ENCODE measurements around the gene ADAMTS10. TPM values are rescaled to one million over a fixed set of nuclear protein-coding genes. Genes with fewer than 3 reads are reported as not detected.

The ADAMTS10 gene
- total and polyA plus RNA-seq, 2 of the 13 experiments (the other 11 are each of a cell fraction or from before 2014, with no cell fraction given), result 0.49 to 1.7 TPM

DNA sequence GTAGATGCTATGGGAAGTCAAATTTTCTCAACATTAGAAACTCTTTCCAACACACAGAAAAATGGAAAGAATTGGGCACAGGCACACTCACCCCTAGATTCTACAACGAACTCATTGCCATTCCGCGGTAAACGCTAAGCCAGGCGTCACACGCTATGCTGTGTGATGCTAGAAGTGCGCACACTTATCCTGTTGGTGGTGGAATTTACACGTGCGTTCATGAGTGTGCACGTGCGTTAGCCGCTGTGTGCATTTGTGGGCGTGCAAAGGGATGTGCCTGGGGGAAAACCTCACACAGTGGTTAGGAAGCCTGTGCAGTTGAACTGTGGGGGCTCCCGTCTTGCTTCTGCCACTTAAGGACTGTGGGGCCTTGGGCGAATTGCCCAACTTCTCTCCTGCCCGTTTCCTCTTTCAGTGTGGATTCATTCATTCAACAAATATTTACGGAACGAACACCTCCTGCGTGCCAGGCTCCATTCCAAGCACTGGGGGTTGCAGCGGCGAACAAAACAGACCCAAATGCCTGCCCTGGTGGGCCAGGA, 27.6 kb upstream of the ADAMTS10 start (continued):
- TF ChIP-seq MYPOP (CRISPR knock-in tag; IDR thresholded peaks at IDR 0.05) (no peak), KDM4B (CRISPR knock-in tag; IDR thresholded peaks at IDR 0.05) (no peak), ZNF143 (CRISPR knock-in tag; IDR thresholded peaks at IDR 0.05) (no peak), ZNF574 (CRISPR knock-in tag; IDR thresholded peaks at IDR 0.05) (0 out of 2 replicates have a peak, but pooled peaks have one; percentile 23), U2AF1 (optimal IDR thresholded peaks at IDR 0.05; ENCODE audit: low read depth, low read length) (no peak), NR1H2 (CRISPR knock-in tag; IDR thresholded peaks at IDR 0.05; ENCODE audit: borderline replicate concordance, low read depth) (no peak), XBP1 (CRISPR knock-in tag; IDR thresholded peaks at IDR 0.05) (no peak), ZBTB7A (CRISPR knock-in tag; IDR thresholded peaks at IDR 0.05) (no peak), ZNF251 (CRISPR knock-in tag; IDR thresholded peaks at IDR 0.05) (no peak), CERS6 (CRISPR knock-in tag; IDR thresholded peaks at IDR 0.05) (no peak), FOXA3 (CRISPR knock-in tag; IDR thresholded peaks at IDR 0.05) (peak; percentile 82), ZNF746 (CRISPR knock-in tag; IDR thresholded peaks at IDR 0.05) (no peak; the same call in 1 of the 2 replicates), ZNF672 (CRISPR knock-in tag; IDR thresholded peaks at IDR 0.05) (no peak), ZNF441 (CRISPR knock-in tag; IDR thresholded peaks at IDR 0.05; ENCODE audit: borderline replicate concordance) (no peak), ZNF773 (CRISPR knock-in tag; IDR thresholded peaks at IDR 0.05; ENCODE audit: borderline replicate concordance) (no peak), ZNF205 (CRISPR knock-in tag; IDR thresholded peaks at IDR 0.05) (no peak), ZNF75D (CRISPR knock-in tag; IDR thresholded peaks at IDR 0.05; ENCODE audit: borderline replicate concordance) (no peak), ZNF230 (CRISPR knock-in tag; IDR thresholded peaks at IDR 0.05) (no peak), ZNF263 (CRISPR knock-in tag; IDR thresholded peaks at IDR 0.05) (no peak), ZNF253 (CRISPR knock-in tag; IDR thresholded peaks at IDR 0.05; ENCODE audit: borderline replicate concordance) (no peak), SETDB1 (CRISPR knock-in tag; IDR thresholded peaks at IDR 0.05; ENCODE audit: borderline replicate concordance) (no peak)
- TF ChIP-seq, protein P1, sequence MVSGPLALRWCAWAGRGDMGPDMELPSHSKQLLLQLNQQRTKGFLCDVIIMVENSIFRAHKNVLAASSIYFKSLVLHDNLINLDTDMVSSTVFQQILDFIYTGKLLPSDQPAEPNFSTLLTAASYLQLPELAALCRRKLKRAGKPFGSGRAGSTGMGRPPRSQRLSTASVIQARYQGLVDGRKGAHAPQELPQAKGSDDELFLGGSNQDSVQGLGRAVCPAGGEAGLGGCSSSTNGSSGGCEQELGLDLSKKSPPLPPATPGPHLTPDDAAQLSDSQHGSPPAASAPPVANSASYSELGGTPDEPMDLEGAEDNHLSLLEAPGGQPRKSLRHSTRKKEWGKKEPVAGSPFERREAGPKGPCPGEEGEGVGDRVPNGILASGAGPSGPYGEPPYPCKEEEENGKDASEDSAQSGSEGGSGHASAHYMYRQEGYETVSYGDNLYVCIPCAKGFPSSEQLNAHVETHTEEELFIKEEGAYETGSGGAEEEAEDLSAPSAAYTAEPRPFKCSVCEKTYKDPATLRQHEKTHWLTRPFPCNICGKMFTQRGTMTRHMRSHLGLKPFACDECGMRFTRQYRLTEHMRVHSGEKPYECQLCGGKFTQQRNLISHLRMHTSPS (CRISPR knock-in tag; IDR thresholded peaks at IDR 0.05; ENCODE audit: low read depth), result 0 out of 2 replicates have a peak, but pooled peaks have one; percentile 29
- TF ChIP-seq, protein P2, sequence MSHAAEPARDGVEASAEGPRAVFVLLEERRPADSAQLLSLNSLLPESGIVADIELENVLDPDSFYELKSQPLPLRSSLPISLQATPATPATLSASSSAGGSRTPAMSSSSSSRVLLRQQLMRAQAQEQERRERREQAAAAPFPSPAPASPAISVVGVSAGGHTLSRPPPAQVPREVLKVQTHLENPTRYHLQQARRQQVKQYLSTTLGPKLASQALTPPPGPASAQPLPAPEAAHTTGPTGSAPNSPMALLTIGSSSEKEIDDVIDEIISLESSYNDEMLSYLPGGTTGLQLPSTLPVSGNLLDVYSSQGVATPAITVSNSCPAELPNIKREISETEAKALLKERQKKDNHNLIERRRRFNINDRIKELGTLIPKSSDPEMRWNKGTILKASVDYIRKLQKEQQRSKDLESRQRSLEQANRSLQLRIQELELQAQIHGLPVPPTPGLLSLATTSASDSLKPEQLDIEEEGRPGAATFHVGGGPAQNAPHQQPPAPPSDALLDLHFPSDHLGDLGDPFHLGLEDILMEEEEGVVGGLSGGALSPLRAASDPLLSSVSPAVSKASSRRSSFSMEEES (CRISPR knock-in tag; IDR thresholded peaks at IDR 0.05), result no peak

Data from HepG2 (cell line).